ENCODE measurements around the gene ADAP1. TPM values are rescaled to one million over a fixed set of nuclear protein-coding genes. Genes with fewer than 3 reads are reported as not detected.

Gene ADAP1
- total and polyA plus RNA-seq, 2 of the 13 experiments (the other 11 are each of a cell fraction or from before 2014, with no cell fraction given): 10.5 to 24.6 TPM

DNA sequence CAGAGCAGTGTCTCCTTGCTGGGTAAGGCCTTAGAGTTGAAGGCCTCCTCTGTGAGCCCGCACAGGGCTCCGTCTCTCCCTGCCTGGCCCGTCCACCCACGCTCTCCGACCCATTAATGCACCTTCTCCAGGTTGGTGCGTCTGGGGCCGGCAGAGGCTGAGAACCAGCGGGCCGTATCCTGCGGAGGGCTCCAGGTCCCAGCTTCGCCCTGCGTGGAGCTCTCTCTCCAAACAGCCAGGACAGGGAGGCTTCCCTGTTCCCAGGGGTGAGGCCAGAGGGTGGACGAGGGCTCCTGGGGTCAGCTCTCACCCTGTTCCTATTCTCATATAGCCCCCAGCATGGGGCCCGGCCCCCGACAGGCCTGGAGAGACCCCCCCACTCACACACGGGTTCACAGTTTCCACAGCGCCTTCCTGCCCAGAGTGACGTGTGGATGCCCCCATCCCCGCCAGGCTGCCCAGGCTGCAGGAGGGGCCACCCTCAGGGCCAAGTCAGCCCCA lies 43.5 kb downstream of the ADAP1 start:
- H3K27me3 ChIP-seq (ENCODE audit: control insufficient read depth in 1 of 2, insufficient read depth in 2 of 2, low read length in 2 of 2): no peaks in the 10 kb centered on the region; a peak in 1 of 5 replicates
- no TSS peak for BruUV-seq (replicated peaks)
- POLR2A ChIA-PET: interaction anchor here (1.9 kb wide), 1 partner anchor 9 kb away, joined by 6 read pairs; no protein-coding TSS in a partner anchor
- H3K27ac ChIP-seq (ENCODE audit: extremely low read length, insufficient read depth, low read length): no peak overlapping the region
- no peak for DNase-seq (ENCODE audit: low spot score)
- no peaks in the 10 kb centered on the region for H4K20me1 ChIP-seq (ENCODE audit: insufficient read depth, low read length)
- intact Hi-C loops (cut with micrococcal nuclease; ENCODE audit: unreplicated experiment): no loop called here
- TF ChIP-seq, protein P1, sequence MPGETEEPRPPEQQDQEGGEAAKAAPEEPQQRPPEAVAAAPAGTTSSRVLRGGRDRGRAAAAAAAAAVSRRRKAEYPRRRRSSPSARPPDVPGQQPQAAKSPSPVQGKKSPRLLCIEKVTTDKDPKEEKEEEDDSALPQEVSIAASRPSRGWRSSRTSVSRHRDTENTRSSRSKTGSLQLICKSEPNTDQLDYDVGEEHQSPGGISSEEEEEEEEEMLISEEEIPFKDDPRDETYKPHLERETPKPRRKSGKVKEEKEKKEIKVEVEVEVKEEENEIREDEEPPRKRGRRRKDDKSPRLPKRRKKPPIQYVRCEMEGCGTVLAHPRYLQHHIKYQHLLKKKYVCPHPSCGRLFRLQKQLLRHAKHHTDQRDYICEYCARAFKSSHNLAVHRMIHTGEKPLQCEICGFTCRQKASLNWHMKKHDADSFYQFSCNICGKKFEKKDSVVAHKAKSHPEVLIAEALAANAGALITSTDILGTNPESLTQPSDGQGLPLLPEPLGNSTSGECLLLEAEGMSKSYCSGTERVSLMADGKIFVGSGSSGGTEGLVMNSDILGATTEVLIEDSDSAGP (CRISPR knock-in tag; IDR thresholded peaks at IDR 0.05; ENCODE audit: borderline replicate concordance): no peak
- TF ChIP-seq, protein P2, sequence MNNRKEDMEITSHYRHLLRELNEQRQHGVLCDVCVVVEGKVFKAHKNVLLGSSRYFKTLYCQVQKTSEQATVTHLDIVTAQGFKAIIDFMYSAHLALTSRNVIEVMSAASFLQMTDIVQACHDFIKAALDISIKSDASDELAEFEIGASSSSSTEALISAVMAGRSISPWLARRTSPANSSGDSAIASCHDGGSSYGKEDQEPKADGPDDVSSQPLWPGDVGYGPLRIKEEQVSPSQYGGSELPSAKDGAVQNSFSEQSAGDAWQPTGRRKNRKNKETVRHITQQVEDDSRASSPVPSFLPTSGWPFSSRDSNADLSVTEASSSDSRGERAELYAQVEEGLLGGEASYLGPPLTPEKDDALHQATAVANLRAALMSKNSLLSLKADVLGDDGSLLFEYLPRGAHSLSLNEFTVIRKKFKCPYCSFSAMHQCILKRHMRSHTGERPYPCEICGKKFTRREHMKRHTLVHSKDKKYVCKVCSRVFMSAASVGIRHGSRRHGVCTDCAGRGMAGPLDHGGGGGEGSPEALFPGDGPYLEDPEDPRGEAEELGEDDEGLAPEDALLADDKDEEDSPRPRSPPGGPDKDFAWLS (CRISPR knock-in tag; IDR thresholded peaks at IDR 0.05; ENCODE audit: borderline replicate concordance): no peak
- no peak for TF ChIP-seq NCOA5 (CRISPR knock-in tag; IDR thresholded peaks at IDR 0.05)
- TF ChIP-seq SP1 (IDR thresholded peaks at IDR 0.05): no peak
- TF ChIP-seq SP1 (CRISPR knock-in tag; IDR thresholded peaks at IDR 0.05): no peak
- TF ChIP-seq, protein P3, sequence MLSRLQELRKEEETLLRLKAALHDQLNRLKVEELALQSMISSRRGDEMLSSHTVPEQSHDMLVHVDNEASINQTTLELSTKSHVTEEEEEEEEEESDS (CRISPR knock-in tag; IDR thresholded peaks at IDR 0.05; ENCODE audit: borderline replicate concordance): no peak
- no peak for TF ChIP-seq ZNF350 (CRISPR knock-in tag; IDR thresholded peaks at IDR 0.05; ENCODE audit: borderline replicate concordance, low read depth)
- no peak for TF ChIP-seq BRD4 (CRISPR knock-in tag; IDR thresholded peaks at IDR 0.05)
- no peak for TF ChIP-seq DMAP1 (CRISPR knock-in tag; IDR thresholded peaks at IDR 0.05)
- no peak for TF ChIP-seq TBP (CRISPR knock-in tag; IDR thresholded peaks at IDR 0.05)
- TF ChIP-seq, protein P4, sequence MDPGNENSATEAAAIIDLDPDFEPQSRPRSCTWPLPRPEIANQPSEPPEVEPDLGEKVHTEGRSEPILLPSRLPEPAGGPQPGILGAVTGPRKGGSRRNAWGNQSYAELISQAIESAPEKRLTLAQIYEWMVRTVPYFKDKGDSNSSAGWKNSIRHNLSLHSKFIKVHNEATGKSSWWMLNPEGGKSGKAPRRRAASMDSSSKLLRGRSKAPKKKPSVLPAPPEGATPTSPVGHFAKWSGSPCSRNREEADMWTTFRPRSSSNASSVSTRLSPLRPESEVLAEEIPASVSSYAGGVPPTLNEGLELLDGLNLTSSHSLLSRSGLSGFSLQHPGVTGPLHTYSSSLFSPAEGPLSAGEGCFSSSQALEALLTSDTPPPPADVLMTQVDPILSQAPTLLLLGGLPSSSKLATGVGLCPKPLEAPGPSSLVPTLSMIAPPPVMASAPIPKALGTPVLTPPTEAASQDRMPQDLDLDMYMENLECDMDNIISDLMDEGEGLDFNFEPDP (CRISPR knock-in tag; conservative IDR thresholded peaks at IDR 0.05): no peak
- TF ChIP-seq TBL1XR1 (IDR thresholded peaks at IDR 0.05; ENCODE audit: borderline replicate concordance, low read length, partially characterized antibody): no peak
- TF ChIP-seq ZNF850 (CRISPR knock-in tag; conservative IDR thresholded peaks at IDR 0.05): no peak
- no peak for TF ChIP-seq SNAI1 (CRISPR knock-in tag; IDR thresholded peaks at IDR 0.05; ENCODE audit: borderline replicate concordance)
- no peak for TF ChIP-seq KDM5A (IDR thresholded peaks at IDR 0.05; ENCODE audit: borderline replicate concordance, low read length)
- TF ChIP-seq, protein P5, sequence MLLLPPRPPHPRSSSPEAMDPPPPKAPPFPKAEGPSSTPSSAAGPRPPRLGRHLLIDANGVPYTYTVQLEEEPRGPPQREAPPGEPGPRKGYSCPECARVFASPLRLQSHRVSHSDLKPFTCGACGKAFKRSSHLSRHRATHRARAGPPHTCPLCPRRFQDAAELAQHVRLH (CRISPR knock-in tag; IDR thresholded peaks at IDR 0.05; ENCODE audit: borderline replicate concordance, low read depth): no peak
- H2AFZ ChIP-seq (ENCODE audit: low read length): no peak overlapping the region
- no peaks in the 10 kb centered on the region for H3K79me2 ChIP-seq (ENCODE audit: insufficient read depth, low read length)
- H3K9ac ChIP-seq (ENCODE audit: insufficient read depth, low read depth, low read length): no peak overlapping the region
- 91% methylated on average over 8 of the region's 19 CpGs for WGBS (ENCODE audit: low lambda C conversion rate)
- no peak for ATAC-seq
- no peak overlapping the region for H3K4me2 ChIP-seq (ENCODE audit: low read depth, low read length)
- no peaks in the 10 kb centered on the region for H3K36me3 ChIP-seq (replicated peaks in 1 of 2; ENCODE audit: control insufficient read depth in 1 of 2, insufficient read depth in 2 of 2, low read length in 2 of 2)
- H3K9me3 ChIP-seq (ENCODE audit: low read length): no peaks in the 10 kb centered on the region
- CTCF ChIA-PET (ENCODE audit: low intra/inter-chr PET ratio, low total read pairs): no interaction called here
- peaks cover 8% of the 10 kb centered on the region; the same call in 1 of the 2 replicates for H3K4me1 ChIP-seq (ENCODE audit: insufficient read depth, low read length)
- H3K4me3 ChIP-seq (replicated peaks in 1 of 3; ENCODE audit: insufficient read depth in 1 of 3, low read depth in 2 of 3, low read length in 3 of 3): no peak overlapping the region
- no peak for FAIRE-seq
- in situ Hi-C loops (cut with HindIII; ENCODE audit: extremely low pct_ligation_motif_present, low pct_unique_long_range_greater_than_20kb): no loop called here
